ENCODE results near the gene TRPM3. TPM values are rescaled to one million over a fixed set of nuclear protein-coding genes. Genes with fewer than 3 reads are reported as not detected.

TRPM3 gene
- total RNA-seq, 4 donors from 2014 or later: 0.27 to 1.2 (median 0.47) TPM; not detected in 1

GRCh38 chr9:70954126-70954525 lies 167.3 kb downstream of the TRPM3 start:
- TF ChIP-seq POLR2AphosphoS5 (IDR thresholded peaks at IDR 0.05): no peak
- TF ChIP-seq EP300 (IDR thresholded peaks at IDR 0.05): no peak
- TF ChIP-seq POLR2A (IDR thresholded peaks at IDR 0.05): no peak
- no peak for TF ChIP-seq CTCF (IDR thresholded peaks at IDR 0.05)
- Histone ChIP-seq H3K27ac (no peak overlapping the region), H3K27me3 (no peaks in the 10 kb centered on the region), H3K4me1 (no peaks in the 10 kb centered on the region), H3K4me3 (no peak overlapping the region), H3K36me3 (no peaks in the 10 kb centered on the region), H3K9me3 (no peaks in the 10 kb centered on the region)
- ATAC-seq: no peak
- WGBS, 2 donors (ENCODE audit: low coverage in 1 of 2): 8% methylated on average over 1 of the region's 1 CpG; no CpG with 5 or more reads in 1 of the 2 donors

DNA sequence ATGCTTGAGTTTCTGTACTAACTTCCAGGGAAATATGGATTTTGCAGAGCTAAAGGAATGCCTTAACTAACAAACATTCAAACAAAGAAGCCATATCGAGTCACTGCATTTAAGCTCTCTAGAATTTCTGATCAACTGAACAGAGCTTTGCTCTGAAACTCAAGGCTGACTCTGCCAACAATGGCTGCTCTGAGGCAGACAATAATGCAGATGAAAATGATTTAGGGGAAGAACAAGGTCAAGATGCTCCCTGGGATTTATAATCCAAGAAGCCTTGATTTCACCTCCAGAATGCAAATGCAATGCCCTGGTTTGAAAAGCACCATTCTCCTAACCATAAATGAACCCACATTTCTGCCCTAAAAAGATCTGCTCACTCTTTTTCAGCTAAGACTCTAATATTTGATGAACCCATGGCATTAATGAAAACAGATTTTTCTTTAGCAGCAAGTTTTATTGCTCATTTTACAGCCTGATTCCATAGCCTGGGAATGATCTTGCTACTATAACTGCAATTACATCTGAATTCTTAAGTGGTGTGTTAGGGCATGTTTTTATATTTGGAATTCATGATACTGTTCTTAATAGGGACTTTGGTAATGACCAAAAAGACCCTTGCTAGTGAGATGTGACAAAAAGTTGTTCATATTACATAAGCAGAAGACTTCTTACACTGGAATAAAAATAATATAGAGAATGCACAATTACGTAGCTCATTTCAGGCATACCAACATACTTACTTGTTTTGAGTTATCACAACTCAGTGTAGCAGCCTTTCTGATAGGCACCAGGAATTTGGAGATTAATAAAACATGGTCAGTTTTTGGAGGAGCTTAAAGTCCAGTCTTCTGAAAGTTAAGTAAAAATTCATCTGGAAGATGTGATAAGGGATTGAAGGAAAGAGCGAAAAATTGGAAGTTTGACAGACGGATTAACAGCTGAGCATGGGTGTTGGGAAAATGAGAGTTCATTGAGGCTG lies 169.4 kb downstream of the TRPM3 start:
- Histone ChIP-seq H3K9me3 (no peaks in the 10 kb centered on the region), H3K4me3 (no peak overlapping the region), H3K4me1 (no peaks in the 10 kb centered on the region), H3K27ac (no peak overlapping the region), H3K36me3 (no peaks in the 10 kb centered on the region), H3K27me3 (no peaks in the 10 kb centered on the region)
- WGBS, 2 donors (ENCODE audit: low coverage in 1 of 2): 83 to 84% methylated on average over 3 to 4 of the region's 4 CpGs
- TF ChIP-seq POLR2A (IDR thresholded peaks at IDR 0.05) (no peak), POLR2AphosphoS5 (IDR thresholded peaks at IDR 0.05) (no peak), CTCF (IDR thresholded peaks at IDR 0.05) (no peak), EP300 (IDR thresholded peaks at IDR 0.05) (no peak)
- no peak for ATAC-seq

DNA sequence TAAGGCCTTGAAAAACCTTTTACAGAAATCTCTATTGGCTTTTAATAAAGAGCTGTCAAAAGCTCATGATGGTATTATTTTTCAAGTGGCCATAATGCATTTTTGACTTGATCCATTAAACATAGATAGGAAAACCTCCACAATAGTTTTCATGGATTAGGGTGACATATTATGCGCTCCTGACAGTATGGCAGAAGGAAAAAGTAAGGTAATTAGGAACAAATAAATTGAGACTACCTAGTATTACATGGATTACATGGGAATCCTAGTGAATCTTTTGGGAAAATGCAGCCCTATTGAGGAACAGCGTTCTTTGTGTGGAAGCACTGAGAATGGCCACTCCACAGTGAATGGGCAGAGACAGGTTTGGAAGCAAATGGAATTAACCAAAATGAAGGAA lies 171.2 kb downstream of the TRPM3 start:
- 41 to 60% methylated on average over 1 to 2 of the region's 2 CpGs for WGBS, 2 donors (ENCODE audit: low coverage in 1 of 2)
- Histone ChIP-seq H3K9me3 (no peaks in the 10 kb centered on the region), H3K27ac (no peak overlapping the region), H3K27me3 (no peaks in the 10 kb centered on the region), H3K4me3 (no peak overlapping the region), H3K4me1 (no peaks in the 10 kb centered on the region), H3K36me3 (no peaks in the 10 kb centered on the region)
- no peak for TF ChIP-seq POLR2A (IDR thresholded peaks at IDR 0.05)
- no peak for ATAC-seq

- TF ChIP-seq CTCF (IDR thresholded peaks at IDR 0.05): no peak
- no peaks in the 10 kb centered on the region for H3K27me3 ChIP-seq
- no peaks in the 10 kb centered on the region for H3K36me3 ChIP-seq
- no peaks in the 10 kb centered on the region for H3K9me3 ChIP-seq
- H3K4me1 ChIP-seq: no peaks in the 10 kb centered on the region
- WGBS, 2 donors (ENCODE audit: low coverage in 1 of 2): 57 to 76% methylated on average over 1 to 4 of the region's 4 CpGs
- H3K27ac ChIP-seq: no peak overlapping the region
- no peak overlapping the region for H3K4me3 ChIP-seq
- ATAC-seq: no peak
Measured at GRCh38 chr9:70949239-70949638, 172.2 kb downstream of the TRPM3 start.

DNA sequence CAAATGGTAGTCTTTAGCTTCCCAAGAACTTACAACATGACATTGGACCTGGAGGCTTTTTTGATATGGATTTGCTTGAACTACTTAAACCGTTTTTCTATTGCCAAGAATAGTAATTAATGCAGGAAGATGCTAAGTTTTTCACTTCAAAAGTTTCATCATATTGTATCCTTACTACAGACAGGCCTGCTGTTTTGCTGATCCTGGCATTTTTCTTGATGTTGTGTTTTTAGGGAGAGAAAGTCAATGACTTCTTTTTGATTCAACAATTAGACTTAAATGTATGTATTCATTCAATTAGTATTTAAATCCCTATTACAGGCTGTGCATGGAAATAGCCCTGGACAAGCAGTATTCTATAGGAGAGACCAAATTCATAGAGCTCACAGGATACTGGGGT lies 172.7 kb downstream of the TRPM3 start:
- ATAC-seq: no peak
- WGBS, 2 donors (ENCODE audit: low coverage in 1 of 2): 31 to 75% methylated on average over 1 of the region's 1 CpG
- no peaks in the 10 kb centered on the region for H3K36me3 ChIP-seq

More for the DNA sequence above, 172.7 kb downstream of the TRPM3 start:
- no peaks in the 10 kb centered on the region for H3K27me3 ChIP-seq
- no peak overlapping the region for H3K4me3 ChIP-seq
- no peaks in the 10 kb centered on the region for H3K4me1 ChIP-seq
- TF ChIP-seq CTCF (IDR thresholded peaks at IDR 0.05) (no peak), POLR2AphosphoS5 (IDR thresholded peaks at IDR 0.05) (no peak), EP300 (IDR thresholded peaks at IDR 0.05) (no peak), POLR2A (IDR thresholded peaks at IDR 0.05) (no peak)
- no peaks in the 10 kb centered on the region for H3K9me3 ChIP-seq
- H3K27ac ChIP-seq: no peak overlapping the region
